Fibroblast of lung (primary cell): ENCODE results near the gene TMEM184B.

Source experiments
- EZH2 ChIP-seq: IDR thresholded peaks from 2 replicates; pipeline ENCODE4 v1.5.1; 2012; ENCODE audit warnings: low read length, control low read depth, mild to moderate bottlenecking; ENCODE audit errors: missing control alignments
- TF ChIP-seq, protein P1 (sequence below), 2 donors: IDR thresholded peaks in 1 of 2; conservative IDR thresholded peaks in 1 of 2; 1 replicate in 1 of 2; 2 replicates in 1 of 2; pipeline ENCODE4 v1.5.1; 2011 to 2012; ENCODE audit warnings: low read length in 2 of 2, control low read depth in 1 of 2, inconsistent platforms in 1 of 2, low read depth in 1 of 2, mild to moderate bottlenecking in 1 of 2

- TF ChIP-seq, protein P1, sequence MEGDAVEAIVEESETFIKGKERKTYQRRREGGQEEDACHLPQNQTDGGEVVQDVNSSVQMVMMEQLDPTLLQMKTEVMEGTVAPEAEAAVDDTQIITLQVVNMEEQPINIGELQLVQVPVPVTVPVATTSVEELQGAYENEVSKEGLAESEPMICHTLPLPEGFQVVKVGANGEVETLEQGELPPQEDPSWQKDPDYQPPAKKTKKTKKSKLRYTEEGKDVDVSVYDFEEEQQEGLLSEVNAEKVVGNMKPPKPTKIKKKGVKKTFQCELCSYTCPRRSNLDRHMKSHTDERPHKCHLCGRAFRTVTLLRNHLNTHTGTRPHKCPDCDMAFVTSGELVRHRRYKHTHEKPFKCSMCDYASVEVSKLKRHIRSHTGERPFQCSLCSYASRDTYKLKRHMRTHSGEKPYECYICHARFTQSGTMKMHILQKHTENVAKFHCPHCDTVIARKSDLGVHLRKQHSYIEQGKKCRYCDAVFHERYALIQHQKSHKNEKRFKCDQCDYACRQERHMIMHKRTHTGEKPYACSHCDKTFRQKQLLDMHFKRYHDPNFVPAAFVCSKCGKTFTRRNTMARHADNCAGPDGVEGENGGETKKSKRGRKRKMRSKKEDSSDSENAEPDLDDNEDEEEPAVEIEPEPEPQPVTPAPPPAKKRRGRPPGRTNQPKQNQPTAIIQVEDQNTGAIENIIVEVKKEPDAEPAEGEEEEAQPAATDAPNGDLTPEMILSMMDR (conservative IDR thresholded peaks at IDR 0.05 in 1 of 2, IDR thresholded peaks at IDR 0.05 in 1 of 2; ENCODE audit: low read depth in 1 of 2, low read length in 2 of 2) = no peak
- TF ChIP-seq EZH2 = no peak
Measured at GRCh38 chr22:38171927-38172831, 100.6 kb downstream of the TMEM184B start.
